HG02678 (cell line): ENCODE data around the gene MFGE8.

ENCODE experiments used
- ATAC-seq: cut with Tn5 transposase; IDR thresholded peaks from one replicate; pipeline ENCODE4 v1.9.1; 2021; ENCODE audit warnings: mild to moderate bottlenecking, moderate library complexity; ENCODE audit not compliant: unreplicated experiment

The MFGE8 gene

GRCh38 chr15:88874684-88875083 lies 38.5 kb downstream of the MFGE8 start:
- ATAC-seq = no peak

GRCh38 chr15:88874275-88874674 lies 38.9 kb downstream of the MFGE8 start:
- no peak for ATAC-seq

- ATAC-seq = no peak
Observed at GRCh38 chr15:88873786-88874185, 39.4 kb downstream of the MFGE8 start.

GRCh38 chr15:88872706-88873105 lies 40.5 kb downstream of the MFGE8 start:
- ATAC-seq = no peak

GRCh38 chr15:88872106-88872505 lies 41.1 kb downstream of the MFGE8 start:
- no peak for ATAC-seq

GRCh38 chr15:88871313-88871712 lies 41.9 kb downstream of the MFGE8 start:
- no peak for ATAC-seq

- ATAC-seq = no peak
Observed at GRCh38 chr15:88866295-88866881, 46.8 kb downstream of the MFGE8 start.

- no peak for ATAC-seq
Observed at GRCh38 chr15:88865498-88866099, 47.6 kb downstream of the MFGE8 start.

GRCh38 chr15:88864861-88865497 lies 48.2 kb downstream of the MFGE8 start:
- ATAC-seq = no peak

- ATAC-seq = no peak
Observed at GRCh38 chr15:88863412-88863811, 49.8 kb downstream of the MFGE8 start.

- no peak for ATAC-seq
Observed at GRCh38 chr15:88860212-88860611, 53.0 kb downstream of the MFGE8 start.

- ATAC-seq = no peak
Observed at GRCh38 chr15:88859550-88859949, 53.6 kb downstream of the MFGE8 start.

GRCh38 chr15:88858934-88859333 lies 54.2 kb downstream of the MFGE8 start:
- no peak for ATAC-seq

GRCh38 chr15:88852476-88852875 lies 60.7 kb downstream of the MFGE8 start:
- no peak for ATAC-seq

- ATAC-seq = no peak
Observed at GRCh38 chr15:88849376-88850072, 63.7 kb downstream of the MFGE8 start.
